ENCODE data around the gene S100A16. TPM values are rescaled to one million over a fixed set of nuclear protein-coding genes. Genes with fewer than 3 reads are reported as not detected.
"Not testable (repeated sequence)": the region's sequence is repeated elsewhere in the genome, so short reads cannot be mapped to it uniquely, and the experiment has no call there.

Gene S100A16
- total RNA-seq, 1 experiment from 2014 or later: 1,014 TPM

GRCh38 chr1:153563483-153563901, 49.4 kb downstream of the S100A16 start:
- ChIA-PET POLR2A (interaction anchor here (0.7 to 24.9 kb wide), 15 partner anchors 9 to 657 kb away, joined by 3 to 2106 read pairs (median 5); partner anchors contain the start of genes CHTOP, GATAD2B, ILF2 and S100A12), CTCF (interaction anchor here (0.6 to 11.5 kb wide), 16 partner anchors 8 to 1508 kb away, joined by 3 to 221 read pairs (median 4); partner anchors contain the start of genes S100A13, S100A16, S100A4 and S100A5)
- DNase-seq (ENCODE audit: unreplicated experiment): peak; percentile 40
- no peaks in the 10 kb centered on the region for H3K27me3 Mint-ChIP-seq (ENCODE audit: insufficient read depth, unreplicated experiment)
- no peak for TF ChIP-seq CTCF (IDR thresholded peaks at IDR 0.05; ENCODE audit: unreplicated experiment)
- H3K27ac Mint-ChIP-seq (ENCODE audit: low read depth, unreplicated experiment): peak overlapping the region; percentile 92
- no TSS peak for BruUV-seq (replicated peaks)
- H3K36me3 Mint-ChIP-seq (ENCODE audit: insufficient read depth, unreplicated experiment): peaks cover 56% of the 10 kb centered on the region
- intact Hi-C loops (cut with micrococcal nuclease): no loop called here
- H3K4me1 Mint-ChIP-seq (ENCODE audit: insufficient read depth, unreplicated experiment): peaks cover 63% of the 10 kb centered on the region
- peak overlapping the region; percentile 67 for H3K4me3 Mint-ChIP-seq (ENCODE audit: unreplicated experiment)
- H3K9me3 Mint-ChIP-seq (ENCODE audit: unreplicated experiment): no peaks in the 10 kb centered on the region

- intact Hi-C loops (cut with micrococcal nuclease); DNase-seq (ENCODE audit: unreplicated experiment); H3K27me3 Mint-ChIP-seq (ENCODE audit: insufficient read depth, unreplicated experiment); BruUV-seq (replicated peaks); H3K9me3 Mint-ChIP-seq (ENCODE audit: unreplicated experiment): not testable (repeated sequence)
- Mint-ChIP-seq H3K36me3 (ENCODE audit: insufficient read depth, unreplicated experiment) (peaks cover 71% of the 10 kb centered on the region), H3K4me1 (ENCODE audit: insufficient read depth, unreplicated experiment) (peaks cover 52% of the 10 kb centered on the region), H3K4me3 (ENCODE audit: unreplicated experiment) (peak overlapping the region; percentile 67), H3K27ac (ENCODE audit: low read depth, unreplicated experiment) (peak overlapping the region; percentile 92)
- ChIA-PET POLR2A (interaction anchor here (0.5 to 24.9 kb wide), 9 partner anchors 10 to 406 kb away, joined by 3 to 2106 read pairs (median 8); partner anchors contain the start of genes CHTOP, CREB3L4, S100A14 and S100A16), CTCF (interaction anchor here (0.9 to 11.5 kb wide), 9 partner anchors 11 to 72 kb away, joined by 3 to 221 read pairs (median 6); partner anchors contain the start of genes CHTOP, S100A4, S100A5 and S100A6)
Observed at GRCh38 chr1:153562021-153562420, 50.9 kb downstream of the S100A16 start.

- intact Hi-C loops (cut with micrococcal nuclease): no loop called here
- CTCF ChIA-PET: interaction anchor here (0.7 to 11.5 kb wide), 11 partner anchors 10 to 98 kb away, joined by 3 to 221 read pairs (median 5); partner anchors contain the start of genes CHTOP, S100A4, S100A5 and S100A6
- H3K9me3 Mint-ChIP-seq (ENCODE audit: unreplicated experiment): no peaks in the 10 kb centered on the region
Observed at GRCh38 chr1:153561466-153561985, 51.4 kb downstream of the S100A16 start.

GRCh38 chr1:153560771-153561465, 52.0 kb downstream of the S100A16 start:
- DNase-seq (ENCODE audit: unreplicated experiment): no peak
- peak overlapping the region; percentile 67 for H3K4me3 Mint-ChIP-seq (ENCODE audit: unreplicated experiment)
- peak overlapping the region; percentile 92 for H3K27ac Mint-ChIP-seq (ENCODE audit: low read depth, unreplicated experiment)
- POLR2A ChIA-PET: interaction anchor here (0.7 to 24.9 kb wide), 9 partner anchors 7 to 402 kb away, joined by 3 to 2106 read pairs (median 10); partner anchors contain the start of genes S100A13, S100A14, S100A16 and S100A3
- H3K27me3 Mint-ChIP-seq (ENCODE audit: insufficient read depth, unreplicated experiment): no peaks in the 10 kb centered on the region
- peaks cover 48% of the 10 kb centered on the region for H3K4me1 Mint-ChIP-seq (ENCODE audit: insufficient read depth, unreplicated experiment)
- CTCF ChIA-PET: interaction anchor here (0.6 to 11.5 kb wide), 15 partner anchors 9 to 675 kb away, joined by 3 to 221 read pairs (median 5); partner anchors contain the start of genes S100A3, S100A4 and S100A6
- H3K36me3 Mint-ChIP-seq (ENCODE audit: insufficient read depth, unreplicated experiment): peaks cover 82% of the 10 kb centered on the region
- no peaks in the 10 kb centered on the region for H3K9me3 Mint-ChIP-seq (ENCODE audit: unreplicated experiment)
- intact Hi-C loops (cut with micrococcal nuclease): no loop called here
- BruUV-seq (replicated peaks): no TSS peak
- no peak for TF ChIP-seq CTCF (IDR thresholded peaks at IDR 0.05; ENCODE audit: unreplicated experiment)

More at GRCh38 chr1:153561466-153561985, 51.4 kb downstream of the S100A16 start:
- H3K27me3 Mint-ChIP-seq (ENCODE audit: insufficient read depth, unreplicated experiment): no peaks in the 10 kb centered on the region
- H3K4me3 Mint-ChIP-seq (ENCODE audit: unreplicated experiment): peak overlapping the region; percentile 67
- no TSS peak for BruUV-seq (replicated peaks)
- POLR2A ChIA-PET: interaction anchor here (0.7 to 24.9 kb wide), 10 partner anchors 11 to 397 kb away, joined by 3 to 2106 read pairs (median 6); partner anchors contain the start of genes CHTOP, S100A13, S100A14 and S100A16
- peak overlapping the region; percentile 92 for H3K27ac Mint-ChIP-seq (ENCODE audit: low read depth, unreplicated experiment)
- H3K4me1 Mint-ChIP-seq (ENCODE audit: insufficient read depth, unreplicated experiment): peaks cover 48% of the 10 kb centered on the region
- DNase-seq (ENCODE audit: unreplicated experiment): no peak
- TF ChIP-seq CTCF (IDR thresholded peaks at IDR 0.05; ENCODE audit: unreplicated experiment): no peak
- H3K36me3 Mint-ChIP-seq (ENCODE audit: insufficient read depth, unreplicated experiment): peaks cover 76% of the 10 kb centered on the region

Measured in MCF 10A (cell line).